HG03442 (cell line): Measurements from ENCODE around the gene CLTB.

Experiments
- ATAC-seq: cut with Tn5 transposase; IDR thresholded peaks from one replicate; pipeline ENCODE4 v1.9.1; 2021; ENCODE audit warnings: mild to moderate bottlenecking, moderate library complexity; ENCODE audit not compliant: unreplicated experiment

Gene CLTB

DNA sequence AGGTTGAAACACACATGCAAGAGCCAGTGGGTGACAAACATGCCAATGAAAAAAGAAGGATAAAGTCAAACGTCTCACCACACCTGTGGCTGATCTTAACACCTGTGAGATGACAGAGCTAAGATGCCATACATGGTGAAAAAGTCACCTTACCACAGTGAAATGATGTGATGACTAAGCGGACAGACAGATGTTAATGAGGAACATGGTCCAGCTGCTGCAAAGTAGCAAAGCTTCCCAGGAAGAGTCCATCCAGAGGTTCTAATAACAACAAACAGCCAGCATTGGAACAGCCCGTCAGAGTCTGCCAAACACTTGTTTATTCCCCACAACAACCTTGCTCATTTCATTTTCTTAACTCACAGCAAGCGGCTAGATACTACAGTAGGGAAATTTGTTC is 56.7 kb downstream of the CLTB start:
- ATAC-seq: no peak

GRCh38 chr5:176356179-176356566 is 60.2 kb downstream of the CLTB start:
- no peak for ATAC-seq

DNA sequence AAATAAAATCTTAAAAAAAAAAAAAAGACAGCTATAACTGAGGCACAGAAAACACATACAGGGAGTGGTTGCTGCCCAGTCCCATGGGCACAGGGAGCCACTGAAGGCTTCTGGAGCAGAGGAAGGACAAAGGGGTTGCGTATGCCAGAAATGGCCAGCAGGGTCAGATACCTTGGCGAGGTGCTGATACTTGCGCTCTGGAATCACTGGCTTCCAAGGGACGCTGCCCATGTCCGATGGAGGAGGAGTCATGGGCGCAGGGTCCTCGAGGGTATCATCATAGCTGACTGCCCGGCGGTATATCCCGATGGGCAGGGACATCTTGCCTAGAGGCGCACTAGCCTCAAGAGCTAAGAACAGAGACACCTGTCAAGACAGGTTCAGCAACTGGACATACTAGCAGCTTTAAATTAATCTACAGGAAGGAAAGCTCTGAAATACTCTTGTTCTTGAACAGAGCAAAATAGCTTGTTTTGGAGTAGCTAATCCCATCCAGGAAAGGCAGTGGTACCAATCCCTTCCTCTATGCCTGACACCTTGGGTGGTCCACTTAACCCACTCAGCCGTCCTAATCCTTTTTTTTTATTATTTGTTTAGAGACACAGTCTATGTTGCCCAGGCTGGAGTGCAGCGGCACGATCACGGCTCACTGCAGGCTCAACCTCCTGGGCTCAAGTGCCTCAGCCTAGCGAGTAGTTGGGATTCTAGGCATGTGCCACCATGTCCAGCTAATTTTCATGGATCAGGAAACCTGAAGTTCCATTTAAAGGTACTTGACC is 60.8 kb downstream of the CLTB start:
- no peak for ATAC-seq

DNA sequence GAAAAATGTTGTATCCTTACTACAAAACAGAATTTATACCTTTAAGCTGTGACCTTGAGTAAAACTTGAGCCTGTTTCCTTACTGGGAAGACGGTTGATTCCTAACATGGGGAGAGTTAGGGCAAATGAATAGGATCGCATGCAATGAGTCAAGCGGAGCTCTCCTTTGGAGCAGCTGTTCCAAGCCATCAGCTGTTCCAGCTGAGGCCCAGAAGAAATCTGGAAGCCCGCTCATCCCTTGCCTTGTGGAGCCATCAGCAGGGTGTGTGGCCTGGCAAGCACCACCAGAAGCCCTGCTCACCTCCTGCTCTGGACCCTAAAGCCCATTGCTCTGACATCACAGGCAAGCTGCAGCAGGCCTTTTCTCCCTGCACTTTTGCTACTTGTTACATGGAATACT is 62.8 kb downstream of the CLTB start:
- ATAC-seq: no peak

DNA sequence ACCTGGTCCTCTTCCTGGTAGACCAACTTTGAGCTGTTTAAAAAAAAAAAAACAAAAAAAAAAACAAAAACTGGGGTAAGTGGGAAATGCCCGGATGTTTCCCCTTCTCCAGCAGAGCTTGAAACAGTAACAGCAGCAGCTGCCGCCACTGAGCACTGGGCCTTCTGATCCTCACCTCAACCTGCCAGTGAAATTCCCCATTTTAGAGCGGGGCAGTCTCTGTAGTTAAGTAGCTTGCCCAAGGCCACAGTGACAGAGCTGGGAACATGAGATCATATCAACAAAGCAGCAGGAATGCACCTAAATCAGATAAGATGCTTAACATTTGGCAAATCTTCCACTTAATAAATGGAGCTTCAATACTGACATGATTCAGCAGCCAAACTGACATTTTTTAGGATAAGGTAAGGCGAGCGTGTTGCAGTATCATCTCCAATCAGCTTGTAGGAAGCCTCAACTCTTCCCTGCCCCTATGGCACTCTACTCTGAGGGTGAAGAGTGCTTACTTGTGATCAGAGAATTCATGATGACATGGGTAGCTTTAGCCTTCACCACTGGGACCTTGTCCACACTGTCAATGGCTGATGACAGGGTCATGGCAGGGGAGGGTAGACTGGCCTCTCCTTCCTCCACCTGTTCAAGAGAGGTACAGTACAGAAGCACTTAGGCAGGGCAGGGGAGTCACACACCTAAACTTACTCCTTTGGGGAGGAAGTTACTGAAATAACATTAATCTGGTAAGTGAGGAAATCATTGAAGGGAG is 64.0 kb downstream of the CLTB start:
- ATAC-seq: no peak

DNA sequence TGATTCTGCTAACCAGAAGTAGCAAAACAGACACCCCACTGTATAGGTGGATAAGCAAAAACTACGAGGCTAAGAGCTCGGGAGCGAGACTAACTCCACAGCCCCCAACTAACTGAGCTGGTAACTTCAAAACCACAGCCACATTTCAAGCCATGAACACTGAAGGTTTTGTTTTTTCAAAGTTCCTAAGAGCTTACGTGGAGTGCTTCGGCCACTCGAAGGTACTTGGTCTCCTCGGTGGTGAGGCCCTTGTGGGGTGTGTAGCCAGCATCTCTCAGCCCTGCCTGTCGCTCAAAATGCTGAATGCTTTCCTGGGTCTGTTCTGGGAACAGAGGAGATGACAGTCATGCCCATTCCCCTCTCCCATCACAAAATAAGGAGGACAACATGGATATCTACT is 65.9 kb downstream of the CLTB start:
- ATAC-seq: no peak

DNA sequence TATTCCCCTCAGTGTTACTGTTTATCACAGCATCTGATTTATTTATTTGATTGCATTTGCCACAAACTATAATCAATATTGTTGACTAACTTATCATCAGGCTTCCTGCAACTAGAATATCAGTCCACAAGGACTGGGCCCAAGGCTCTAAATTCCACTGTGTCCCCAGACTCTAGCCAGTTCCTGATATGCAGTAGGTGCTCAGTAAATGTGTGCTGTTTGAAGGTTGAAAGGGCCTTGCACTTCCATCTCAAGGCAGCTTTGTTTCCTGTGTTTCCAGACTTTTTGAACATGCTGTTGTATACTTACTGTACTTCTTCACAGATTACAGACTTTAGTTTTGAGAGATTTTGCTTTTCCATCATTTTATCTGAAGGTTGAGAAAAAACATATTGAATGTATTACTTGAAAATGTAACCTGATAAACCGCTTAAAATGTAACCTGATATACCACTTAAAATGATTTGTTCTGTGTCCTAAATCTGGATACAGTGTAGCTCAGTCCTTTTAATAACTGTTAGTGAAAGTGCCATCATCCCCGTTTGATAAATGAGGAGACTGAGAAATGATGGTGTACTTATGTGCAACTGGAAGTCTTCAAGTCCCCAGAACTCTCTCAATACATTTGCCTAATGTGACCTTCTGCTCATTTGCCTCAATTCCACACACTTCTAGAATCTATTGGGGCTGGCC is 73.4 kb downstream of the CLTB start:
- ATAC-seq: no peak
